ENCODE data around the gene SCYGR6.

GRCh38 chr2:227767830-227768229 is 43.3 kb upstream of the SCYGR6 start:
- TF ChIP-seq CTCF (IDR thresholded peaks at IDR 0.05) (no peak), EZH2 (IDR thresholded peaks at IDR 0.05; ENCODE audit: borderline replicate concordance, insufficient read depth, low read depth, low read length, poor library complexity, severe bottlenecking) (no peak)
